Hepatocyte (in vitro differentiated cells): ENCODE data around the gene FAM221B.

Experiments used
- CTCF ChIP-seq: fragments of 200-600 bp; sonication (generic); IDR thresholded peaks from 2 replicates; pipeline ENCODE4 v1.5.1; 2016; ENCODE audit warnings: antibody characterized with exemption, mild to moderate bottlenecking; ENCODE audit not compliant: poor library complexity
- EZH2 ChIP-seq: fragments of 200-600 bp; sonication (generic); IDR thresholded peaks from 2 replicates; pipeline ENCODE4 v1.6.1; 2016; ENCODE audit warnings: antibody characterized with exemption, mild to moderate bottlenecking, borderline replicate concordance
- EZH2phosphoT487 ChIP-seq: fragments of 200-600 bp; sonication (generic); IDR thresholded peaks from one replicate; pipeline ENCODE4 v1.6.1; 2018; ENCODE audit warnings: antibody characterized with exemption, mild to moderate bottlenecking, low read depth, moderate library complexity; ENCODE audit not compliant: unreplicated experiment, severe bottlenecking

DNA sequence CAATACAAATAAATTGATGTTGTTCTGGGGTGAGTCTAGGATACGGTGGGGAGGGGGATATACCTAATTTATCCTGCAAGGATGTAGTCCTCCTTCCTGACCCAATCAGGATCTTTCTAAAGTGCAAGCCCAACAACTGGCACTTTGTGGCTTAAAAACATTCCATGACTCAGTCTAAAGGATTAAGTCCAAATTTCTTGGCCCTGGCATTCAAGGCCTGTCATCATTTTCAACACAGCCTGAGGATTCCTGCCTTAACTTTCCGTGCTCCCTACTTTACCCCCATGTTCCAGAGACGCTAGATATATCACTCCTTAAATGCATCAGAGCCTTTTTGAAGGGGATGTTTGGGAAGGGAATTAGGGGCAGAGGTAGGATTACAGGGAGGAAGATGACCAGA lies 1.0 kb downstream of the FAM221B start:
- TF ChIP-seq CTCF (no peak), EZH2 (no peak), EZH2phosphoT487 (no peak)
